Kidney epithelial cell (primary cell): ENCODE data around the gene TBC1D5. TPM values are rescaled to one million over a fixed set of nuclear protein-coding genes. Genes with fewer than 3 reads are reported as not detected.

Experiments used
- DNase-seq: peaks from one replicate; pipeline ENCODE4 v3.0.0-alpha.2; 2010; ENCODE audit warnings: low read depth
- H3K27me3 ChIP-seq: 2 replicates; pipeline ENCODE4 v1.6.0; 2011; ENCODE audit warnings: low read length; ENCODE audit not compliant: control insufficient read depth, insufficient read depth
- H3K36me3 ChIP-seq: 2 replicates; pipeline ENCODE4 v1.5.1; 2011; ENCODE audit warnings: low read length; ENCODE audit not compliant: control insufficient read depth, insufficient read depth
- H3K4me3 ChIP-seq: 2 replicates; pipeline ENCODE4 v1.5.1; 2011; ENCODE audit warnings: low read depth, mild to moderate bottlenecking, control low read depth, low read length
- total RNA-seq: library from RNA; depleted of rRNA; stranded (reverse); fragments of >200 nt; gene quantifications from 2 replicates; pipeline ENCODE4 v1.2.3, GENCODE V29; 2015
- TF ChIP-seq, protein P1 (sequence below): IDR thresholded peaks from 2 replicates; pipeline ENCODE4 v1.5.1; 2011; ENCODE audit warnings: mild to moderate bottlenecking, moderate library complexity, low read length, control low read depth, inconsistent platforms; ENCODE audit not compliant: insufficient read depth, poor library complexity, severe bottlenecking

Gene TBC1D5
- total RNA-seq, 1 donor from 2014 or later = 100 TPM

DNA sequence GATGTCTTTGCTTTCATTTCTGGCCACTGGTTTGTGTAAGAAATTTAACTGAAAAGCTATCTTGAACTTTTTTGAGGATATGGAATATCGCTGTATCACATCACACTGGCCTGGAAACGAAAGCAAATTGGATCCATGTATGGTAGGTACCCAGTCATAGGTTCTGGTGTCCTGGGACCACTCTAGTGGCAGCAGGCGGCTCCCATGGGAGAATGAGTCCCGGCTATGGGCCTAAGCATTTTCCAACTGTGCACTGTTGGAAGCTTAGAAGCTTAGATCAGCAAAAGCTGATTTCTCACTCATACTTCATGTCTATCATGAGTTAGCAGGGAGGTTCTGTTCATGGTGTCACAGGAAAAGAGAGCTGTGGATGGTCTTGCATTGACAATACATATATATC, 534.5 kb downstream of the TBC1D5 start:
- no peaks in the 10 kb centered on the region for H3K36me3 ChIP-seq
- TF ChIP-seq, protein P1, sequence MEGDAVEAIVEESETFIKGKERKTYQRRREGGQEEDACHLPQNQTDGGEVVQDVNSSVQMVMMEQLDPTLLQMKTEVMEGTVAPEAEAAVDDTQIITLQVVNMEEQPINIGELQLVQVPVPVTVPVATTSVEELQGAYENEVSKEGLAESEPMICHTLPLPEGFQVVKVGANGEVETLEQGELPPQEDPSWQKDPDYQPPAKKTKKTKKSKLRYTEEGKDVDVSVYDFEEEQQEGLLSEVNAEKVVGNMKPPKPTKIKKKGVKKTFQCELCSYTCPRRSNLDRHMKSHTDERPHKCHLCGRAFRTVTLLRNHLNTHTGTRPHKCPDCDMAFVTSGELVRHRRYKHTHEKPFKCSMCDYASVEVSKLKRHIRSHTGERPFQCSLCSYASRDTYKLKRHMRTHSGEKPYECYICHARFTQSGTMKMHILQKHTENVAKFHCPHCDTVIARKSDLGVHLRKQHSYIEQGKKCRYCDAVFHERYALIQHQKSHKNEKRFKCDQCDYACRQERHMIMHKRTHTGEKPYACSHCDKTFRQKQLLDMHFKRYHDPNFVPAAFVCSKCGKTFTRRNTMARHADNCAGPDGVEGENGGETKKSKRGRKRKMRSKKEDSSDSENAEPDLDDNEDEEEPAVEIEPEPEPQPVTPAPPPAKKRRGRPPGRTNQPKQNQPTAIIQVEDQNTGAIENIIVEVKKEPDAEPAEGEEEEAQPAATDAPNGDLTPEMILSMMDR = no peak
- H3K27me3 ChIP-seq = no peaks in the 10 kb centered on the region
- H3K4me3 ChIP-seq = no peak overlapping the region
- DNase-seq = no peak

DNA sequence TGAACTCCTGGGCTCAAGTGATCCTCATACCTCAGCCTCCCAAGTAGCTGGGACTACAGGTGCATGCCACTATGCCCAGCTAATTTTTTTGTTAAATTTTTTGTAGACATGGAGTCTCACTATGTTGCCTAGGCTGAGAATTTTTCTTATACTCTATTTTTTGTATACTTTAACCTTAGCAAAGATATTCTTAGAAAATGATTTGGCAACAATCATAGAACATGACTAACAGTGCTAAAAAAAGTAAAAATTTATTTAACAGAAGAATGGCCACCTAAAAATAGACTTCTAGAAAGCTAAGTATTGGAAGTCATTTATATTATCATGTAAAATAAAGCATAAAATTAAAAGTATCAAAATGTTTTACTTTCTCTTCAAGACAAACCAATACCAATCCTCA, 535.4 kb downstream of the TBC1D5 start:
- DNase-seq = no peak
- no peaks in the 10 kb centered on the region for H3K27me3 ChIP-seq
- no peaks in the 10 kb centered on the region for H3K36me3 ChIP-seq
- no peak overlapping the region for H3K4me3 ChIP-seq
- TF ChIP-seq, protein P1 = no peak

DNA sequence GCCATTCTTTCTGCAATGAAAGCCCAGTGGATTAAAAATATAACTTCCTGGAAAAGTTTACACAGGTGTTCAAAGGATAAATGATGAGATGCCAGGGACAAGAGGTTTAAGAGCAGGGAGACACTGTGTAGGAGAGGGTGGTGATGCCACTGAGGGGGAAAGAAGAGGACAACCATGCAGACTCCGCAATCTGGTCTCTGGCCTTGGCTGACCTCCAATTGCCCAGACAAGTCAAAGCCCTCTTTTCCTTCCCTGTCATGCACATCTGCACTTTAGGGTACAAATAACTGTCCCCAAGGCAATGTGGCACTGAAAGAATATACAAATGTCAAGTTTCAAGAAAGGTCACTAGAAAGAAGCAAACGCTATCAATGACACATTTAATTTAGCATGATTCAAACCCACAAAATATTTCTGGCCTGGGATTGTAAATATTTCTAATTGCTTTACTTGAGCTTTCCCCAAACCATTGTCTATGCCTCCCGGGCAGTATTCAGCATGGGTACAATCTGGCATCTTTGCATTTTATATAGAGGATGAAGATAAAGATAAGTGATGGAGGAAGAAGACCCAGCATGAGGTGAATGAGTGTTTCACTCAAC, 538.3 kb downstream of the TBC1D5 start:
- TF ChIP-seq, protein P1 = no peak
- no peak for DNase-seq
- no peaks in the 10 kb centered on the region for H3K36me3 ChIP-seq
- no peaks in the 10 kb centered on the region for H3K27me3 ChIP-seq
- H3K4me3 ChIP-seq = no peak overlapping the region

DNA sequence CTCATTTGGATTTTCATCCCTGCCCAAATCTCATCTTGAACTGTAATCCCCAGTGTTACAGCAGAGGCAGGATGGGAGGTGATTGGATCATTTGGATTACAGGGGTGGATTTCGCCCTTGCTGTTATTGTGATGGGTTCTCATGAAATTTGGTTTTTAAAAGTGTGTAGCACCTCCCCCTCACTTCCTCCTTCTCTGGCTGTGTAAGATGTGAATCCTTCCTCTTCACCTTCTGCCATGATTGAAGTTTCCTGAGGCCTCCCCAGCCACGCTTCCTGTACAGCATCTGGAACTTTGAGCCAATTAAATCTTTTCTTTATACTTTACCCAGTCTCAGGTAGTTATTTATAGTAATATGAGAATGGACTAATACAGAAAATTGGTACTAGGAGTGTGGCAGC, 540.9 kb downstream of the TBC1D5 start:
- no peaks in the 10 kb centered on the region for H3K36me3 ChIP-seq
- no peak for DNase-seq
- no peak overlapping the region for H3K4me3 ChIP-seq
- TF ChIP-seq, protein P1 = no peak
- no peaks in the 10 kb centered on the region for H3K27me3 ChIP-seq

DNA sequence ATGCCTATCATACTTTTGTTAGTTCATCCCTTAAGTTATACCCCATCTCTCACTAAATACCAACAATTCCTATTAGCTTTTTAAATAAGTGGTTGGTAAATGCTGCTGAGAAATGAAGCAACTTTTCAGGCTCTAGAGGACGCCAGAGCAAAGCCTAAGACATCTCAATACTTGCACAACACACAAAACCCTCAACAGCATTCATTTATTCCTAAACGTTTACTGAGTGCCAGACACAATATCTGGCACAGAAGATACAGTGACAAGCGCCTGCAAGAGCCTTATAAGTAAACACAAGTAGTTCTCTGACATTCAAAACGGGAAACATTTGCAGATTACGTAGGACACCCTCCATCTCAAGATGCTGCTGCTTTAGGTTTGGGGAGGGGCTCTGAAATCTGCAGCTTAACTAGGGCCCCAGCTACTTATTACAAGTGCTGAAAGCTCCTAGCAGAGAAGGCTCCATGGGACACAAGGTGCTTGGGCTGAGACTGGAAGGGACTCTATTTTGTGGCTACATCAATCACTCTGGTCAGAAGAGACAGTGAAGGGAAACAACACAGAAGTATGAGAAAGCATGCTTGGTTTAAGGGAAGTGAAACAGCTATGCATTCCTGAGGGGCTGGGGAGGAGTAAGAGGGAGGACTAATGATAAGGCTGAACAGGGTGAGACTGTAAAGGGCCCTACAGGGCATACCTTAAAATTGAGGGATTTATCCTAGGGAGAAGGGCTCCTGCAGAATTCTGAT, 546.4 kb downstream of the TBC1D5 start:
- TF ChIP-seq, protein P1 = no peak
- DNase-seq = no peak
- Histone ChIP-seq H3K4me3 (no peak overlapping the region), H3K27me3 (no peaks in the 10 kb centered on the region), H3K36me3 (no peaks in the 10 kb centered on the region)
